Stimulated activated CD4-positive, alpha-beta T cell treated with anti-CD3 and anti-CD28 coated beads, TNF-alpha, amount 100 ng/mL, for 48 hours (primary cell): ENCODE data around the gene GYPC.

Source experiments
- DNase-seq, 3 donors: peaks; one replicate each; pipeline ENCODE4 v3.0.0-alpha.2; 2020; ENCODE audit warnings: low read depth in 3 of 3

Gene GYPC

GRCh38 chr2:126649101-126649500, 6.9 kb upstream of the GYPC start:
- DNase-seq: no peak

GRCh38 chr2:126650994-126651393, 5.0 kb upstream of the GYPC start:
- no peak for DNase-seq

- DNase-seq: no peak
These were observed 3.6 kb upstream of the GYPC start for GRCh38 chr2:126652323-126652891.

- DNase-seq: no peak
These were observed 2.8 kb upstream of the GYPC start for GRCh38 chr2:126653109-126653508.

- DNase-seq: no peak
These were observed 2.2 kb upstream of the GYPC start for GRCh38 chr2:126653761-126654160.

GRCh38 chr2:126655051-126655450, 907 bp upstream of the GYPC start:
- DNase-seq: no peak

- DNase-seq: no peak
These were observed 631 bp downstream of the GYPC start for GRCh38 chr2:126656431-126657147.

GRCh38 chr2:126657148-126657635, 1.2 kb downstream of the GYPC start:
- no peak for DNase-seq

- peak in 2 of 3 donors; percentile 46 to 65 for DNase-seq
These were observed 1.8 kb downstream of the GYPC start for GRCh38 chr2:126657636-126658318.

GRCh38 chr2:126658319-126658904, 2.5 kb downstream of the GYPC start:
- no peak for DNase-seq

GRCh38 chr2:126658905-126659561, 3.1 kb downstream of the GYPC start:
- peak in 2 of 3 donors; percentile 38 to 64 for DNase-seq

- DNase-seq: no peak
These were observed 3.9 kb downstream of the GYPC start for GRCh38 chr2:126659562-126660467.

GRCh38 chr2:126660971-126661370, 5.0 kb downstream of the GYPC start:
- DNase-seq: no peak

GRCh38 chr2:126661702-126662500, 5.9 kb downstream of the GYPC start:
- DNase-seq: no peak

GRCh38 chr2:126662621-126663020, 6.7 kb downstream of the GYPC start:
- DNase-seq: no peak

GRCh38 chr2:126663184-126663963, 7.4 kb downstream of the GYPC start:
- no peak for DNase-seq

- DNase-seq: no peak
These were observed 8.3 kb downstream of the GYPC start for GRCh38 chr2:126664234-126664633.

GRCh38 chr2:126664639-126665038, 8.7 kb downstream of the GYPC start:
- DNase-seq: no peak

GRCh38 chr2:126665483-126665882, 9.5 kb downstream of the GYPC start:
- no peak for DNase-seq
